PC-9 (cell line): ENCODE results near the gene GALNT5. TPM values are rescaled to one million over a fixed set of nuclear protein-coding genes. Genes with fewer than 3 reads are reported as not detected.

Experiments used
- BruUV-seq: library from RNA; stranded (reverse); fragments of 400-500 nt; replicated peaks from 2 replicates; lab custom pipeline; 2021; lab: Mats Ljungman, UMichigan
- CTCF ChIA-PET: fragments of 300-600 bp; sonication (Branson Sonifier 250); formaldehyde crosslinking; loops from one replicate; lab custom pipeline; 2022; ENCODE audit warnings: antibody characterized with exemption; lab: Charles Lee
- POLR2A ChIA-PET: fragments of 300-600 bp; sonication (Branson Sonifier 250); formaldehyde crosslinking; loops from one replicate; lab custom pipeline; 2022; ENCODE audit warnings: antibody characterized with exemption; ENCODE audit not compliant: unreplicated experiment; lab: Charles Lee
- DNase-seq, 2 experiments: peaks; one replicate each; pipeline versions ENCODE4 v3.0.0 to v3.0.0-alpha.2; 2015 to 2022; ENCODE audit warnings: mixed read lengths in 1 of 2
- H2AFZ ChIP-seq: fragments of 200-600 bp; sonication (generic); 2 replicates; pipeline ENCODE4 v1.8.1; 2017; ENCODE audit warnings: antibody characterized with exemption
- H3F3A ChIP-seq: fragments of 200-600 bp; sonication (generic); 2 replicates; pipeline ENCODE4 v1.8.1; 2017; ENCODE audit warnings: antibody characterized with exemption, mild to moderate bottlenecking, low read depth; ENCODE audit not compliant: insufficient read depth
- H3K27ac ChIP-seq: fragments of 200-600 bp; sonication (generic); 2 replicates; pipeline ENCODE4 v1.6.1; 2016; ENCODE audit warnings: mixed run types
- H3K27me3 ChIP-seq: fragments of 200-600 bp; sonication (generic); 2 replicates; pipeline ENCODE4 v1.6.1; 2016; ENCODE audit warnings: low read depth, mixed run types; ENCODE audit not compliant: insufficient read depth
- H3K36me3 ChIP-seq: fragments of 200-600 bp; sonication (generic); 2 replicates; pipeline ENCODE4 v1.6.1; 2016; ENCODE audit warnings: low read depth, mixed run types
- H3K4me1 ChIP-seq: fragments of 200-600 bp; sonication (generic); replicated peaks from 2 replicates; pipeline ENCODE4 v1.6.1; 2016; ENCODE audit warnings: mixed run types; ENCODE audit not compliant: insufficient read depth
- H3K4me2 ChIP-seq: fragments of 200-600 bp; sonication (generic); 2 replicates; pipeline ENCODE4 v1.6.1; 2017; ENCODE audit warnings: mixed run types
- H3K4me3 ChIP-seq: fragments of 200-600 bp; sonication (generic); 2 replicates; pipeline ENCODE4 v1.6.1; 2016; ENCODE audit warnings: mixed run types
- H3K79me2 ChIP-seq: fragments of 200-600 bp; sonication (generic); 2 replicates; pipeline ENCODE4 v1.6.1; 2017; ENCODE audit warnings: low read depth, mixed run types
- H3K9me2 ChIP-seq: fragments of 200-600 bp; sonication (generic); 2 replicates; pipeline ENCODE4 v1.8.1; 2017; ENCODE audit warnings: mild to moderate bottlenecking; ENCODE audit not compliant: insufficient read depth
- H3K9me3 ChIP-seq: fragments of 200-600 bp; sonication (generic); 2 replicates; pipeline ENCODE4 v1.8.1; 2016; ENCODE audit warnings: low read depth; ENCODE audit not compliant: insufficient read depth
- H4K20me1 ChIP-seq: fragments of 200-600 bp; sonication (generic); 2 replicates; pipeline ENCODE4 v1.8.1; 2017; ENCODE audit not compliant: insufficient read depth
- EZH2 ChIP-seq: fragments of 200-600 bp; sonication (generic); IDR thresholded peaks from 2 replicates; pipeline ENCODE4 v1.8.0; 2017; ENCODE audit warnings: antibody characterized with exemption, low read depth
- intact Hi-C: fragments of 100-400 bp; cut with micrococcal nuclease; formaldehyde crosslinking; loops from one replicate; pipeline ENCODE4 v1.10.0; 2022; ENCODE audit not compliant: unreplicated experiment
- total RNA-seq: library from RNA; stranded (reverse); gene quantifications from 2 replicates; pipeline ENCODE4 v1.2.3, GENCODE V29; 2021
- TF ChIP-seq, protein P1 (sequence below): fragments of 200-600 bp; sonication (generic); conservative IDR thresholded peaks from 2 replicates; pipeline ENCODE4 v1.6.1; 2017; ENCODE audit warnings: mixed run types, antibody characterized with exemption, mild to moderate bottlenecking, moderate library complexity

The GALNT5 gene
- total RNA-seq, 1 experiment from 2014 or later: 1.9 TPM

DNA sequence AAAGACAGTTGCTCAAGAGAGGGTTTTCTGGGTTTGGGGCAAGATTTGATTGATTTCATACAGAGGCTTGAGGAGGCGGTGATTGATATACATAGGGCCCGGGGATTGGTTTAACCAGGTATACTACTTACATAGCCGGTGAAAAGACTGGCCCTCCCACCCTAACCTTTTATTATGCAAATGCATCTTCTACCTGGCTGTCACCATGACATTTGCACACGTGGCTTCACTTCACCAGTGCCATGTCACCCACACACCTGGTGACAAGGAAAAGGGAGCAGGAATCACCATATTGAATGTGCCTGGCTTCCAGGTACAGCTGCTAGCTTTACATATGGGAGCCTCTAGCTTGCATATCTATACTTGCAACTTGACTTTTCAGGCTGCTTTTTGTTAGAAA is 58.4 kb downstream of the GALNT5 start:
- no peak overlapping the region for H3K27ac ChIP-seq
- no peaks in the 10 kb centered on the region for H3K4me1 ChIP-seq
- H3K9me3 ChIP-seq: no peaks in the 10 kb centered on the region
- BruUV-seq: no TSS peak
- no peak overlapping the region for H3K4me3 ChIP-seq
- ChIA-PET POLR2A (no interaction called here), CTCF (no interaction called here)
- H3K9me2 ChIP-seq: no peaks in the 10 kb centered on the region
- intact Hi-C loops: no loop called here
- H2AFZ ChIP-seq: no peak overlapping the region
- TF ChIP-seq EZH2: no peak
- TF ChIP-seq, protein P1, sequence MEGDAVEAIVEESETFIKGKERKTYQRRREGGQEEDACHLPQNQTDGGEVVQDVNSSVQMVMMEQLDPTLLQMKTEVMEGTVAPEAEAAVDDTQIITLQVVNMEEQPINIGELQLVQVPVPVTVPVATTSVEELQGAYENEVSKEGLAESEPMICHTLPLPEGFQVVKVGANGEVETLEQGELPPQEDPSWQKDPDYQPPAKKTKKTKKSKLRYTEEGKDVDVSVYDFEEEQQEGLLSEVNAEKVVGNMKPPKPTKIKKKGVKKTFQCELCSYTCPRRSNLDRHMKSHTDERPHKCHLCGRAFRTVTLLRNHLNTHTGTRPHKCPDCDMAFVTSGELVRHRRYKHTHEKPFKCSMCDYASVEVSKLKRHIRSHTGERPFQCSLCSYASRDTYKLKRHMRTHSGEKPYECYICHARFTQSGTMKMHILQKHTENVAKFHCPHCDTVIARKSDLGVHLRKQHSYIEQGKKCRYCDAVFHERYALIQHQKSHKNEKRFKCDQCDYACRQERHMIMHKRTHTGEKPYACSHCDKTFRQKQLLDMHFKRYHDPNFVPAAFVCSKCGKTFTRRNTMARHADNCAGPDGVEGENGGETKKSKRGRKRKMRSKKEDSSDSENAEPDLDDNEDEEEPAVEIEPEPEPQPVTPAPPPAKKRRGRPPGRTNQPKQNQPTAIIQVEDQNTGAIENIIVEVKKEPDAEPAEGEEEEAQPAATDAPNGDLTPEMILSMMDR: no peak
- H3F3A ChIP-seq: no peaks in the 10 kb centered on the region
- no peaks in the 10 kb centered on the region for H3K36me3 ChIP-seq
- no peaks in the 10 kb centered on the region for H3K27me3 ChIP-seq
- H3K79me2 ChIP-seq: no peaks in the 10 kb centered on the region
- no peak overlapping the region for H3K4me2 ChIP-seq
- no peaks in the 10 kb centered on the region for H4K20me1 ChIP-seq
- no peak for DNase-seq

DNA sequence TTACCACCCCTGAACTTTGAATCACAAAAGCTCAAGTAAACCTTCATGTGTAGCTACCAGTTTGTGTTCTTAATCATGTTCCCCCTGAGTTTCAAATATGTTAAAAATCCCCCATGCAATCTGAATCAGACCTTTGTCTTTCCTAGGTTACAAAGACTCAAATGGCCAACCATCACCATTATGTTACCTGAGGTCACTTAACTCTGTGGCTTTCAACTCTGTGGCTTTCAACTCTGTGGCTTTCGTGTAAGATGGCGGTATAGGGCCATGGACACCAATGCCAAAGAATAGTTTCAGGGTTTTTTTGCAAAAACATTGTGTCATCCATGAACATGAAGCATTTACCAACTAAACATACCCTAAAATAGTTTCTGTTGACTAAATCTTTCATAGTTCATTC is 61.4 kb downstream of the GALNT5 start:
- H3K4me1 ChIP-seq: no peaks in the 10 kb centered on the region
- no peaks in the 10 kb centered on the region for H3F3A ChIP-seq
- H3K27me3 ChIP-seq: no peaks in the 10 kb centered on the region
- H3K9me3 ChIP-seq: no peaks in the 10 kb centered on the region
- H3K36me3 ChIP-seq: no peaks in the 10 kb centered on the region
- POLR2A ChIA-PET: no interaction called here
- H3K4me3 ChIP-seq: no peak overlapping the region
- H4K20me1 ChIP-seq: no peaks in the 10 kb centered on the region
- no peak overlapping the region for H3K4me2 ChIP-seq
- intact Hi-C loops: no loop called here
- TF ChIP-seq, protein P1: no peak
- no peak for TF ChIP-seq EZH2
- H3K27ac ChIP-seq: no peak overlapping the region
- H3K79me2 ChIP-seq: no peaks in the 10 kb centered on the region
- CTCF ChIA-PET: no interaction called here
- no peak for DNase-seq
- BruUV-seq: no TSS peak
- no peak overlapping the region for H2AFZ ChIP-seq
- no peaks in the 10 kb centered on the region for H3K9me2 ChIP-seq

DNA sequence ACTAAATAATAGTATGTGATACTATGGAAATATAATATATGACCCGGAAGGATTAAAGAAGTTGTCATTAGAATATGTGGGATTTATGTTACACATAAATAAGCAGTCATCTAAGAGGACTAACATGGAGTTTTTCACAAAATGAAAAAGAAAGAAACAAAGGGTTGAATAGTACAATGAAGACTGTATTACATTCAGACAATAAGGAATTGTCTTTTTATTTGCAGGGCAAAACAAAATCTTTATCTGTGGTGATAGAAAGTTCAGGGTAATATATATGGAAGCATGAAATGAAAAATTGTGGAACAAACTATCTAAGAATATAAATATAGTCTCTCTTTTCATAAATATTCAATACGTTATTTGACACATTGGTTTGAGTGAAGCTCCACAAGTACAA is 62.3 kb downstream of the GALNT5 start:
- H3K79me2 ChIP-seq: no peaks in the 10 kb centered on the region
- H3K36me3 ChIP-seq: no peaks in the 10 kb centered on the region
- no peak for DNase-seq
- no peaks in the 10 kb centered on the region for H3K4me1 ChIP-seq
- no TSS peak for BruUV-seq
- no peak overlapping the region for H3K27ac ChIP-seq
- H4K20me1 ChIP-seq: no peaks in the 10 kb centered on the region
- no peaks in the 10 kb centered on the region for H3K27me3 ChIP-seq
- H3K4me2 ChIP-seq: no peak overlapping the region
- H3K4me3 ChIP-seq: no peak overlapping the region
- H2AFZ ChIP-seq: no peak overlapping the region
- POLR2A ChIA-PET: no interaction called here
- no peaks in the 10 kb centered on the region for H3F3A ChIP-seq
- no peaks in the 10 kb centered on the region for H3K9me3 ChIP-seq
- intact Hi-C loops: no loop called here
- CTCF ChIA-PET: no interaction called here
- no peak for TF ChIP-seq EZH2
- TF ChIP-seq, protein P1: no peak
- H3K9me2 ChIP-seq: no peaks in the 10 kb centered on the region
